ENCODE data around the gene CYB5A. TPM values are rescaled to one million over a fixed set of nuclear protein-coding genes. Genes with fewer than 3 reads are reported as not detected.

The CYB5A gene
- total RNA-seq, 1 experiment from 2014 or later: 143 TPM

DNA sequence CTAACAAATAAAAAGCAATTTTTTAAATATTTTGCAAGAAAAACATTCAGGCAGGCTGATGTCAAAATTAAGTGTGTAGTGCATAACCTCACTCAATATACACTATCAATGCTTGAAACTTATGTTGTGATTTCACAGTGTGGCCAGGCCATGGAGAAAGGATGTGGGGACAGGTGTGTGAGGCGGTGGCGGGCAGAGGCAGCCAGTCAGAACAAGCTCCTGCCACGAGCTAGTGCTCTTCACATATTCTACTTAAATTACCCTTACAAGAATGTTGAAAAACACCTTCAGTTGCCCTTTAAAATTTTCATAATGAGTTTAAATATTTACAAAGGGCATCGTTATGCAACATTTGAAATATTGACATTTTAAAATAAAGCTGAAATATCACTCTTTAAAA is 43.2 kb downstream of the CYB5A start:
- no peak for DNase-seq
- no peak overlapping the region for H3K27ac Mint-ChIP-seq (ENCODE audit: unreplicated experiment)
- CTCF ChIA-PET: interaction anchor here (2.3 kb wide), 1 partner anchor 15 kb away, joined by 6 read pairs; no protein-coding TSS in a partner anchor
- TF ChIP-seq, protein P1, sequence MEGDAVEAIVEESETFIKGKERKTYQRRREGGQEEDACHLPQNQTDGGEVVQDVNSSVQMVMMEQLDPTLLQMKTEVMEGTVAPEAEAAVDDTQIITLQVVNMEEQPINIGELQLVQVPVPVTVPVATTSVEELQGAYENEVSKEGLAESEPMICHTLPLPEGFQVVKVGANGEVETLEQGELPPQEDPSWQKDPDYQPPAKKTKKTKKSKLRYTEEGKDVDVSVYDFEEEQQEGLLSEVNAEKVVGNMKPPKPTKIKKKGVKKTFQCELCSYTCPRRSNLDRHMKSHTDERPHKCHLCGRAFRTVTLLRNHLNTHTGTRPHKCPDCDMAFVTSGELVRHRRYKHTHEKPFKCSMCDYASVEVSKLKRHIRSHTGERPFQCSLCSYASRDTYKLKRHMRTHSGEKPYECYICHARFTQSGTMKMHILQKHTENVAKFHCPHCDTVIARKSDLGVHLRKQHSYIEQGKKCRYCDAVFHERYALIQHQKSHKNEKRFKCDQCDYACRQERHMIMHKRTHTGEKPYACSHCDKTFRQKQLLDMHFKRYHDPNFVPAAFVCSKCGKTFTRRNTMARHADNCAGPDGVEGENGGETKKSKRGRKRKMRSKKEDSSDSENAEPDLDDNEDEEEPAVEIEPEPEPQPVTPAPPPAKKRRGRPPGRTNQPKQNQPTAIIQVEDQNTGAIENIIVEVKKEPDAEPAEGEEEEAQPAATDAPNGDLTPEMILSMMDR (IDR thresholded peaks at IDR 0.05; ENCODE audit: unreplicated experiment): no peak
- no peaks in the 10 kb centered on the region for H3K27me3 Mint-ChIP-seq (ENCODE audit: unreplicated experiment)
- H3K4me1 Mint-ChIP-seq (ENCODE audit: low read depth, unreplicated experiment): peaks cover 57% of the 10 kb centered on the region
- H3K36me3 Mint-ChIP-seq (ENCODE audit: insufficient read depth, unreplicated experiment): peaks cover 19% of the 10 kb centered on the region
- intact Hi-C loops (cut with micrococcal nuclease; ENCODE audit: unreplicated experiment): no loop called here
- no TSS peak for BruUV-seq (replicated peaks)
- no peak overlapping the region for H3K4me3 Mint-ChIP-seq (ENCODE audit: low read depth, unreplicated experiment)
- no peaks in the 10 kb centered on the region for H3K9me3 Mint-ChIP-seq (ENCODE audit: low read depth, unreplicated experiment)

DNA sequence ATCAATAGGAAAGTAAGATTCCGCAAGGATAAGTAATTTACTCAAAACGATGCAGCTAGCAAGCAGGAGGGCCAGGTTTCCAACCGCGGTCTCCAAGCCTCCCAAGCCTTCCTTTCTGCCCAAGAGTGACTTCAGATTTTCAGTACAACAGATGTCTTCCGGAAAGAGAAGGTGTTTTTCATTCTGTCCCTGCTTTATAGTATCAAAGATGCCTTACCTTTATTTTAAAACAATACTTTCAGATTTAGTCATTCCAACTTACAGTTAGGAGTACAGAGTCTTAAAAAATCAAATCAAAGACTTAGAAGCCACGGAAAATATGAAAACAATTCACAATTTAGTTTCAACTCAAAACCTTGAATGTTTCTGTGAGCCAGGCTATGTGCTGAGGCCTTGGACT is 43.6 kb downstream of the CYB5A start:
- CTCF ChIA-PET: interaction anchor here (2.3 kb wide), 1 partner anchor 14 kb away, joined by 6 read pairs; no protein-coding TSS in a partner anchor
- peaks cover 61% of the 10 kb centered on the region for H3K4me1 Mint-ChIP-seq (ENCODE audit: low read depth, unreplicated experiment)
- intact Hi-C loops (cut with micrococcal nuclease; ENCODE audit: unreplicated experiment): no loop called here
- no TSS peak for BruUV-seq (replicated peaks)
- TF ChIP-seq, protein P1 (IDR thresholded peaks at IDR 0.05; ENCODE audit: unreplicated experiment): no peak
- no peak for DNase-seq
- no peaks in the 10 kb centered on the region for H3K9me3 Mint-ChIP-seq (ENCODE audit: low read depth, unreplicated experiment)
- H3K27ac Mint-ChIP-seq (ENCODE audit: unreplicated experiment): no peak overlapping the region
- H3K4me3 Mint-ChIP-seq (ENCODE audit: low read depth, unreplicated experiment): no peak overlapping the region
- H3K27me3 Mint-ChIP-seq (ENCODE audit: unreplicated experiment): no peaks in the 10 kb centered on the region
- H3K36me3 Mint-ChIP-seq (ENCODE audit: insufficient read depth, unreplicated experiment): peaks cover 19% of the 10 kb centered on the region

DNA sequence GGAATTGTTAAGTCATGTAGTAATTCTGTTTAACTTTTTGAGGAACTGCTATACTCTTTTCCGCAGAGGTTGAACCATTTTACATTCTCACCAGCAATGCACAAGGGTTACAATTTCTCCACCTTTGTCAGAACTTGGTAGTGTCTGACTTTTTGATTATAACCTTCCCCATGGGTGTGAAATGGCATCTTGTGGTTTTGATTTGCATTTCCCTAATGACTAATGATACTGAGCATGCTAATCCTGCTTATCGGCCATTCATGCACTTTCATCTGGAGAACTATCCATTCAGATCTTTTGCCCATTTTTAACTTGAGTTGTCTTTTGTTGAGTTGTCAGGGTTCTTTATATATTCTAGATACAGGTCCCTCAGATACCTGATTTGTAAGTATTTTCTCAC is 47.2 kb downstream of the CYB5A start:
- H3K36me3 Mint-ChIP-seq (ENCODE audit: insufficient read depth, unreplicated experiment): peaks cover 6% of the 10 kb centered on the region
- TF ChIP-seq, protein P1 (IDR thresholded peaks at IDR 0.05; ENCODE audit: unreplicated experiment): no peak
- BruUV-seq (replicated peaks): no TSS peak
- H3K27me3 Mint-ChIP-seq (ENCODE audit: unreplicated experiment): no peaks in the 10 kb centered on the region
- CTCF ChIA-PET: no interaction called here
- no peak overlapping the region for H3K4me3 Mint-ChIP-seq (ENCODE audit: low read depth, unreplicated experiment)
- intact Hi-C loops (cut with micrococcal nuclease; ENCODE audit: unreplicated experiment): no loop called here
- H3K27ac Mint-ChIP-seq (ENCODE audit: unreplicated experiment): no peak overlapping the region
- H3K9me3 Mint-ChIP-seq (ENCODE audit: low read depth, unreplicated experiment): no peaks in the 10 kb centered on the region
- H3K4me1 Mint-ChIP-seq (ENCODE audit: low read depth, unreplicated experiment): peaks cover 52% of the 10 kb centered on the region
- DNase-seq: no peak

DNA sequence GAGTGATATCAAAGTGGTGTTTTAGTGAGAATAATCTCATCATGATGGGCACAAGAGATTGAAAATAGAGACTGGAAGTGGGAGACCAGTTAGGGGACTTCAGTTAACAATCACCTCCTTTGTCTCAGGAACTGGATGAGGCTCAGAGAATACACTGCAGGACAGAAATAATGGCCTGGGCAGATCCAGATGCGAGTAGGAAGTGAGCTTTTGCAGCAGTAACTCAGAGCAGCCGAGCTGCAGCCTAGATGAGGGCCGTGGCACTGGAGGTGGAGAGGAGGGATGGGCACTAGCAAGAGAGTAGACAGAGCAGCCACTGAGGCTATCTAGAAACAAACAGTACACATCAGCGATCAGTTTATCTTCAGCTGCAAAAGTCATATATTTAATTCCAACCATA is 48.6 kb downstream of the CYB5A start:
- Mint-ChIP-seq H3K9me3 (ENCODE audit: low read depth, unreplicated experiment) (no peaks in the 10 kb centered on the region), H3K27ac (ENCODE audit: unreplicated experiment) (no peak overlapping the region), H3K4me1 (ENCODE audit: low read depth, unreplicated experiment) (peaks cover 37% of the 10 kb centered on the region), H3K4me3 (ENCODE audit: low read depth, unreplicated experiment) (peak overlapping the region; percentile 31), H3K27me3 (ENCODE audit: unreplicated experiment) (no peaks in the 10 kb centered on the region), H3K36me3 (ENCODE audit: insufficient read depth, unreplicated experiment) (no peaks in the 10 kb centered on the region)
- intact Hi-C loops (cut with micrococcal nuclease; ENCODE audit: unreplicated experiment): no loop called here
- no TSS peak for BruUV-seq (replicated peaks)
- TF ChIP-seq, protein P1 (IDR thresholded peaks at IDR 0.05; ENCODE audit: unreplicated experiment): no peak
- no peak for DNase-seq
- CTCF ChIA-PET: interaction anchor here (0.7 to 2.4 kb wide), 3 partner anchors 9 to 18 kb away, joined by 3 to 6 read pairs (median 5); no protein-coding TSS in a partner anchor
